ENCODE measurements around the gene ISYNA1.
A peak's percentile ranks its signal among the peaks of the same experiment; 100 is the strongest.

- TF ChIP-seq, protein P1, sequence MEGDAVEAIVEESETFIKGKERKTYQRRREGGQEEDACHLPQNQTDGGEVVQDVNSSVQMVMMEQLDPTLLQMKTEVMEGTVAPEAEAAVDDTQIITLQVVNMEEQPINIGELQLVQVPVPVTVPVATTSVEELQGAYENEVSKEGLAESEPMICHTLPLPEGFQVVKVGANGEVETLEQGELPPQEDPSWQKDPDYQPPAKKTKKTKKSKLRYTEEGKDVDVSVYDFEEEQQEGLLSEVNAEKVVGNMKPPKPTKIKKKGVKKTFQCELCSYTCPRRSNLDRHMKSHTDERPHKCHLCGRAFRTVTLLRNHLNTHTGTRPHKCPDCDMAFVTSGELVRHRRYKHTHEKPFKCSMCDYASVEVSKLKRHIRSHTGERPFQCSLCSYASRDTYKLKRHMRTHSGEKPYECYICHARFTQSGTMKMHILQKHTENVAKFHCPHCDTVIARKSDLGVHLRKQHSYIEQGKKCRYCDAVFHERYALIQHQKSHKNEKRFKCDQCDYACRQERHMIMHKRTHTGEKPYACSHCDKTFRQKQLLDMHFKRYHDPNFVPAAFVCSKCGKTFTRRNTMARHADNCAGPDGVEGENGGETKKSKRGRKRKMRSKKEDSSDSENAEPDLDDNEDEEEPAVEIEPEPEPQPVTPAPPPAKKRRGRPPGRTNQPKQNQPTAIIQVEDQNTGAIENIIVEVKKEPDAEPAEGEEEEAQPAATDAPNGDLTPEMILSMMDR (IDR thresholded peaks at IDR 0.05), result no peak
- no peak for TF ChIP-seq POLR2A (IDR thresholded peaks at IDR 0.05)
- peak in 1 of 3 donors; percentile 56 for TF ChIP-seq POLR2AphosphoS5 (IDR thresholded peaks at IDR 0.05)
Measured at GRCh38 chr19:18393836-18394235, 44.1 kb downstream of the ISYNA1 start.
